Heart left ventricle (tissue), 16 donors: Measurements from ENCODE around the gene MPZL3. TPM values are rescaled to one million over a fixed set of nuclear protein-coding genes. Genes with fewer than 3 reads are reported as not detected.

Experiments
- ATAC-seq, 4 donors: fragments of 200-7000 bp; cut with Tn5 transposase; one replicate each; pipeline ENCODE4 v1.9.1; 2020 to 2022; ENCODE audit warnings: moderate library complexity in 4 of 4, mild to moderate bottlenecking in 3 of 4, moderate number of reproducible peaks in 1 of 4
- DNase-seq, 5 donors: peaks; one replicate each; pipeline ENCODE4 v3.0.0-alpha.2; 2020
- H3K27ac ChIP-seq, 12 donors: fragments of 200-600 bp; sonication (generic) in 4 of 12; one replicate each; pipeline versions ENCODE4 v1.5.0 to v1.8.0; 2016 to 2022; ENCODE audit warnings: mild to moderate bottlenecking in 2 of 12
- H3K27me3 ChIP-seq, 9 donors: fragments of 200-600 bp; sonication (generic) in 2 of 9; one replicate each; pipeline versions ENCODE4 v1.5.1 to v1.8.0; 2016 to 2022; ENCODE audit warnings: mild to moderate bottlenecking in 3 of 9
- H3K36me3 ChIP-seq, 9 donors: fragments of 200-600 bp; sonication (generic) in 2 of 9; one replicate each; pipeline versions ENCODE4 v1.5.0 to v1.8.0; 2018 to 2022; ENCODE audit warnings: mild to moderate bottlenecking in 2 of 9
- H3K4me1 ChIP-seq, 12 donors: fragments of 200-600 bp; sonication (generic) in 4 of 12; one replicate each; pipeline versions ENCODE4 v1.5.0 to v1.8.0; 2016 to 2022; ENCODE audit warnings: mild to moderate bottlenecking in 3 of 12
- H3K4me3 ChIP-seq, 12 donors: fragments of 200-600 bp; sonication (generic) in 4 of 12; one replicate each; pipeline versions ENCODE4 v1.5.0 to v1.8.0; 2017 to 2022; ENCODE audit warnings: mild to moderate bottlenecking in 9 of 12, moderate library complexity in 4 of 12
- H3K9me3 ChIP-seq, 12 donors: fragments of 200-600 bp; sonication (generic) in 4 of 12; one replicate each; pipeline versions ENCODE4 v1.5.0 to v1.8.0; 2016 to 2022; ENCODE audit warnings: mild to moderate bottlenecking in 1 of 12
- POLR2A ChIP-seq, 2 donors: fragments of 450-650 bp; IDR thresholded peaks; one replicate each; pipeline ENCODE4 v1.6.1; 2017; ENCODE audit warnings: antibody characterized with exemption in 2 of 2, mild to moderate bottlenecking in 2 of 2, moderate library complexity in 2 of 2
- WGBS, 4 donors: extraction: QIAGEN DNeasy Blood & Tissue Kit in 2 of 4; methylation state at CpG; one replicate each; pipeline versions ENCODE4 v1.1.5 to v1.1.7; 2013 to 2018; 5-methylcytosine and 5-hydroxymethylcytosine counted together
- intact Hi-C, 10 donors: fragments of 100-400 bp; cut with DNase I; formaldehyde crosslinking; loops; one replicate each; pipeline versions ENCODE4 v1.11.1 to v1.14.2; 2022
- polyA plus RNA-seq, 2 donors: library from polyadenylated mRNA; stranded (reverse); fragments of 200-250 nt; gene quantifications; one replicate each; pipeline ENCODE4 v1.2.3, GENCODE V29; 2013
- total RNA-seq, 9 donors: library from RNA; depleted of rRNA in 2 of 9; stranded (reverse); fragments of >200 nt in 2 of 9; fragmentation: NEBNext Ultra II Directional in 3 of 9; extraction: Animal tissue kit (Norgen Biotek cat#: 25700) in 3 of 9; gene quantifications; one replicate each; pipeline versions ENCODE4 v1.1.0 to v1.2.4, GENCODE V29; 2016 to 2023
- TF ChIP-seq, protein P1 (sequence below), 12 donors: fragments of 200-600 bp; sonication (generic) in 4 of 12; IDR thresholded peaks; one replicate each; pipeline versions ENCODE4 v1.5.0 to v1.8.0; 2018 to 2022; ENCODE audit warnings: antibody characterized with exemption in 12 of 12, mild to moderate bottlenecking in 5 of 12
- donor health status: ischemic (EF 13 %, LVEDD 7.1; RV severe dilation, severe dysfunction).
- donor health status: healthy with polysubstance abuse.
- donor health status: DM: no; HTN: yes; CAD: no.
- donor health status: DM: no; HTN: no; CAD: no.
- donor health status: ischemic (EF 25% LVEDD 6.9; RV normal size, moderate dysfunction).
- donor health status: ischemic (EF 25% LVEDD 5.7; RV mildly dilated, moderate dysfunction).
- donor health status: healthy.
- donor health status: DM: yes; HTN: yes; CAD: no.
- donor health status: ischemic (EF 35%, LVEDD 5.7; RV mildly dilated, moderate dysfunction).
- donor health status: nonischemic (EF 11% LVEDD 7.7; RV severe dilation, severe dysfunction).
- donor health status: DM: yes; HTN: yes; CAD: no.
- donor health status: PGD.
- donor health status: ischemic (EF 29% LVEDD 5.4; RV normal size, mild dysfunction).
- donor health status: nonischemic (EF 23%, LVEDD 6.1; RV moderate dilation, normal function).

MPZL3 gene
- total and polyA plus RNA-seq, 11 donors: 1.3 to 6.2 (median 3.3) TPM

DNA sequence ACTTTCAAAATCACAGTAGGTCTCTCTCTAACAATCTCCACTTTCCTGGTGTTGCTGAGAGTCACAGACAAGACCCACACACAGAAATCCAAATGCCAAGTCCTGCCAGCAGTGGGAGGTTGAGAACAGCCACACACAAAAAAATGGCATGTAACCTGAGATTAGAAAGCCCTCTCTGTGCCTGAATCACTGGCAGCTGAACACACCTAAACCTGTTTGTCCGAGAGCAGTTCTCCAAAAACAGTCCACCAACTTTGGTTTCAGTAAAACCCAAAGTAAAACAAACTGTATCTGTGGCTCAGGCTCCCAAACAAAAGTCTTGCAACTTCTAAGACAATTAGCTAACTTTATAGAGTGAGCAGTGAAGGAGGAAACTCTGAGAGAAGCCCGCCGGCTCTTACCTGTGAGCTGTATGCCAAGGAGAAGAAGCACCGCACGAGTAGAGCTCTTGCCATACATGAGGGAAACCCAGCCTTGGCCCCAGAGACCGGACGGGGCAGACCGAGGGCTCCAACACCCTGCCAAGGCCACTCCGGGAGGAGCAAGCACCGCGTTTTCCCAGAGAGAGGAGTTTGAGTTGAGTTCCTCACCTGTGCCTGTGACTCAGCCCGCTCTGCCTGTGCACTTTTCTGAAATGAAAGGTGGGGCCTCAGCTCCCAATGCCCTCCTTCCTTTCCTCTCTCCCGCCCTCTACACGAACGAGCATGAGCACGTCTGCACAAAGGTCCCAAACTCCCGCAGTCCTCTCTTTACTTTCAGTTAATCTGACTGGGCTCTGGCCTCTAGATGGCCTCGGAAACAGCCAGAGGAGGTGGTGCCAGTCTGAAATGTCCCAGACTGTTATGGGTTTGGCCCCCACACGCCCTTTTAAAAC is 11.8 kb upstream of the MPZL3 start, which contains the start of gene MPZL2:
Gene MPZL2, minus strand, starts transcription at position 603 of the 874 bp plus-strand sequence. Its CDS starts 144 bp downstream, at position 459.
- H3K27me3 ChIP-seq: peaks cover 0 to 8% (median 0%) of the 10 kb centered on the region in 9 donors
- TF ChIP-seq, protein P1, sequence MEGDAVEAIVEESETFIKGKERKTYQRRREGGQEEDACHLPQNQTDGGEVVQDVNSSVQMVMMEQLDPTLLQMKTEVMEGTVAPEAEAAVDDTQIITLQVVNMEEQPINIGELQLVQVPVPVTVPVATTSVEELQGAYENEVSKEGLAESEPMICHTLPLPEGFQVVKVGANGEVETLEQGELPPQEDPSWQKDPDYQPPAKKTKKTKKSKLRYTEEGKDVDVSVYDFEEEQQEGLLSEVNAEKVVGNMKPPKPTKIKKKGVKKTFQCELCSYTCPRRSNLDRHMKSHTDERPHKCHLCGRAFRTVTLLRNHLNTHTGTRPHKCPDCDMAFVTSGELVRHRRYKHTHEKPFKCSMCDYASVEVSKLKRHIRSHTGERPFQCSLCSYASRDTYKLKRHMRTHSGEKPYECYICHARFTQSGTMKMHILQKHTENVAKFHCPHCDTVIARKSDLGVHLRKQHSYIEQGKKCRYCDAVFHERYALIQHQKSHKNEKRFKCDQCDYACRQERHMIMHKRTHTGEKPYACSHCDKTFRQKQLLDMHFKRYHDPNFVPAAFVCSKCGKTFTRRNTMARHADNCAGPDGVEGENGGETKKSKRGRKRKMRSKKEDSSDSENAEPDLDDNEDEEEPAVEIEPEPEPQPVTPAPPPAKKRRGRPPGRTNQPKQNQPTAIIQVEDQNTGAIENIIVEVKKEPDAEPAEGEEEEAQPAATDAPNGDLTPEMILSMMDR (IDR thresholded peaks at IDR 0.05): no peak
- TF ChIP-seq POLR2A (IDR thresholded peaks at IDR 0.05): no peak
- H3K36me3 ChIP-seq: peaks cover 0 to 7% (median 0%) of the 10 kb centered on the region in 9 donors
- ATAC-seq (peak; percentile 58 to 88 (median 83)), DNase-seq (peak in 4 of 5 donors; percentile 17 to 39 (median 29))
- intact Hi-C loops: no loop called here
- 16 to 20% (median 18%) methylated on average over 17 to 19 of the region's 19 CpGs for WGBS, 4 donors
- H3K4me3 ChIP-seq: peak within 1 kb of the TSS in 11 of 12 donors; percentile 11 to 59 (median 48)
- H3K9me3 ChIP-seq: no peaks in the 10 kb centered on the region
- H3K4me1 ChIP-seq: peaks cover 0 to 24% (median 0%) of the 10 kb centered on the region in 12 donors
- H3K27ac ChIP-seq: peak within 1 kb of the TSS in 8 of 12 donors; percentile 7 to 69 (median 51)

DNA sequence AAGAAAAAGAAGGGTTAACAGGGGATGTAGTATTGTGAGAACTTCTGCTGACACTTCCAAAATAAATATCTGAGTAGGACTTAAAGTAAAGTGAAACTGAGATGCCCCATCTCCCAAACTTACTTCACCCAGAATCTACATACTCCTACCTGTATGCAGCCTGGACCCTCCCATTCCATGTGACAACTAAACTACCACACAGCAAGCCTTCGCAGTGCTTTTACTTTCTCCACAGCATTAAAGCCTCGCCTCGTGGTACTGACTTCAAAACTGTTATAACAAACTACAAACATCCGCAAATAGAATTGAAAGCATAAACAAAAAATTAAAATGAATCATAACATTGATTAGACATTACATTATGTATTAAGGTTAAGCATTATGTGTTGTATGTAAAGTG is 10.9 kb upstream of the MPZL3 start:
- DNase-seq (no peak), ATAC-seq (no peak)
- no peak for TF ChIP-seq POLR2A (IDR thresholded peaks at IDR 0.05)
- TF ChIP-seq, protein P1 (IDR thresholded peaks at IDR 0.05): no peak
- H3K27me3 ChIP-seq: peaks cover 0 to 8% (median 0%) of the 10 kb centered on the region in 9 donors
- no peak overlapping the region for H3K27ac ChIP-seq
- no peaks in the 10 kb centered on the region for H3K9me3 ChIP-seq
- H3K4me1 ChIP-seq: peaks cover 0 to 24% (median 0%) of the 10 kb centered on the region in 12 donors
- H3K4me3 ChIP-seq: peak overlapping the region in 9 of 12 donors; percentile 41 to 59 (median 51)
- WGBS, 4 donors: 80 to 92% (median 81%) methylated on average over 4 of the region's 4 CpGs
- H3K36me3 ChIP-seq: peaks cover 0 to 7% (median 0%) of the 10 kb centered on the region in 9 donors
- intact Hi-C loops: no loop called here

DNA sequence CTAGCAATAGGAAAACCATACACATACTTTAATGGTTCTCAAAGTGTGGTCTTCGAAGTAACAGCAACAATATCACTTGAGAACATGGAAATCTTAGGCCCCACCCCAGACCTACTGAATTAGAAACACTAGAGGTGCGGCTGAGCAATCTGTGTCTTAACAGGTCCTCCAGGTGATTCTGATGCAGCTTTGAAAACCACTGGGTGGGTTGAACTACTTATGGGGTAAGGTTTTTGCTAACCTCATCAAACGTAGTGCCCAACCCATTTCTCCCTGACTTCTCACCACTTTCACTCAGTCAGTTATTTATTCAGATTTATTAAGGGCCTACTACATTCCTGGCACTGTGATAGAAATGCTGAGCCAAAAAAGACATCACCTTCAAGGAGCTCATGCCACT is 8.2 kb upstream of the MPZL3 start:
- peaks cover 0 to 18% (median 0%) of the 10 kb centered on the region in 12 donors for H3K4me1 ChIP-seq
- H3K9me3 ChIP-seq: no peaks in the 10 kb centered on the region
- intact Hi-C loops: no loop called here
- ATAC-seq (no peak), DNase-seq (no peak)
- H3K27ac ChIP-seq: no peak overlapping the region
- 88 to 93% (median 90%) methylated on average over 3 of the region's 3 CpGs for WGBS, 4 donors
- TF ChIP-seq, protein P1 (IDR thresholded peaks at IDR 0.05): no peak
- no peak for TF ChIP-seq POLR2A (IDR thresholded peaks at IDR 0.05)
- H3K36me3 ChIP-seq: peaks cover 0 to 14% (median 0%) of the 10 kb centered on the region in 9 donors
- H3K27me3 ChIP-seq: peaks cover 0 to 8% (median 0%) of the 10 kb centered on the region in 9 donors
- H3K4me3 ChIP-seq: no peak overlapping the region

DNA sequence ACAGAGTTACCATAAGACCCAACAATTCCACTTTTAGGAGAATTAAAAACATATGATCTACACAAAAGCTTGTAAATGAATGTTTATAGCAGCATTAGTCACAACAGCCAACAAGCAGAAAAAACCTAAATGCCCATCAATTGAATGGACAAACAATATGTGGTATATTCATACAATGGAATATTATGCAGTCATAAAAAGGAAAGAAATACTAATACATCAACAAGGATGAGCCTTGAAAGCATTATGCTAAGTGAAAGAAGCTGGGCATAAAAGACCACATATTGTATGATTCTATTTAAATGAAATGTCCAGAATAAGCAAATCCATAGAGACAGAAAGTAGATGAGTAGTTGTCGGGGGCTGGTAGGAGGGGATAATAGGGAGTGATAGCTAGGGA is 7.0 kb upstream of the MPZL3 start:
- no peaks in the 10 kb centered on the region for H3K9me3 ChIP-seq
- peaks cover 0 to 14% (median 0%) of the 10 kb centered on the region in 9 donors for H3K27me3 ChIP-seq
- intact Hi-C loops: loop anchor here in 1 of 10 donors (10.0 kb wide), 1 partner anchor 64 kb away; no protein-coding TSS in a partner anchor
- no peak overlapping the region for H3K27ac ChIP-seq
- 97 to 100% (median 98%) methylated on average over 1 of the region's 1 CpG for WGBS, 4 donors
- no peak for DNase-seq
- no peak for TF ChIP-seq POLR2A (IDR thresholded peaks at IDR 0.05)
- TF ChIP-seq, protein P1 (IDR thresholded peaks at IDR 0.05): no peak
- H3K4me3 ChIP-seq: no peak overlapping the region
- ATAC-seq: no peak
- H3K4me1 ChIP-seq: peaks cover 0 to 18% (median 0%) of the 10 kb centered on the region in 12 donors
- peaks cover 0 to 14% (median 0%) of the 10 kb centered on the region in 9 donors for H3K36me3 ChIP-seq
